SK-N-SH (cell line): ENCODE results near the gene STYK1. TPM values are rescaled to one million over a fixed set of nuclear protein-coding genes. Genes with fewer than 3 reads are reported as not detected.

ENCODE experiments used
- CTCF ChIA-PET: fragments of 300-600, 350-600 bp; formaldehyde crosslinking; extraction: SDS; loops from one replicate; lab custom pipeline; 2021; lab: Yijun Ruan, JAX
- POLR2A ChIA-PET: fragments of 350-600 bp; sonication (Branson Sonifier 250); formaldehyde crosslinking; extraction: SDS; loops from one replicate; lab custom pipeline; 2020; ENCODE audit warnings: antibody characterized with exemption, inconsistent platforms; lab: Yijun Ruan, JAX
- DNase-seq: peaks from one replicate; pipeline ENCODE4 v3.0.0; 2012
- H2AFZ ChIP-seq: fragments of 200-600 bp; sonication (generic); 2 replicates; pipeline ENCODE4 v1.8.1; 2016; ENCODE audit warnings: antibody characterized with exemption, mild to moderate bottlenecking, low read depth
- H3F3A ChIP-seq: fragments of 200-600 bp; sonication (generic); replicated peaks from 2 replicates; pipeline ENCODE3; 2016; ENCODE audit warnings: antibody characterized with exemption, mild to moderate bottlenecking; ENCODE audit not compliant: insufficient read depth
- H3K27ac ChIP-seq, 2 experiments: fragments of 200-500 bp in 1 of 2; fragments of 200-600 bp in 1 of 2; sonication (Bioruptor generic) in 1 of 2; sonication (generic), shearing (Covaris generic) in 1 of 2; 2 replicates each; pipeline versions ENCODE4 v1.5.1 to v1.6.1; 2014 to 2016; ENCODE audit warnings: low read depth in 2 of 2, inconsistent platforms in 1 of 2, low read length in 1 of 2, mild to moderate bottlenecking in 1 of 2, mixed read lengths in 1 of 2
- H3K27me3 ChIP-seq: fragments of 200-600 bp; sonication (generic), shearing (Covaris generic); 2 replicates; pipeline ENCODE4 v1.6.1; 2016; ENCODE audit warnings: mixed run types; ENCODE audit not compliant: insufficient read depth
- H3K36me3 ChIP-seq, 2 experiments: fragments of 200-500 bp in 1 of 2; fragments of 200-600 bp in 1 of 2; sonication (Bioruptor generic) in 1 of 2; sonication (generic) in 1 of 2; replicated peaks in 1 of 2; 2 replicates each; pipeline versions ENCODE3 to v1.5.1; 2014 to 2016; ENCODE audit warnings: low read length in 1 of 2, mild to moderate bottlenecking in 1 of 2; ENCODE audit not compliant: insufficient read depth in 2 of 2, control insufficient read depth in 1 of 2
- H3K4me1 ChIP-seq, 2 experiments: fragments of 200-500 bp in 1 of 2; fragments of 200-600 bp in 1 of 2; sonication (Bioruptor generic) in 1 of 2; sonication (generic), shearing (Covaris generic) in 1 of 2; 2 replicates each; pipeline versions ENCODE4 v1.5.1 to v1.6.1; 2014 to 2016; ENCODE audit warnings: low read depth in 1 of 2, low read length in 1 of 2, mixed run types in 1 of 2; ENCODE audit not compliant: insufficient read depth in 2 of 2, control insufficient read depth in 1 of 2
- H3K4me2 ChIP-seq: fragments of 200-600 bp; sonication (generic), shearing (Covaris generic); 2 replicates; pipeline ENCODE4 v1.6.1; 2017; ENCODE audit warnings: mixed run types
- H3K4me3 ChIP-seq, 2 experiments: fragments of 200-500 bp in 1 of 2; fragments of 200-600 bp in 1 of 2; sonication (Bioruptor generic) in 1 of 2; sonication (generic), shearing (Covaris generic) in 1 of 2; 2 replicates each; pipeline versions ENCODE4 v1.5.1 to v1.8.1; 2014 to 2016; ENCODE audit warnings: low read depth in 2 of 2, inconsistent platforms in 1 of 2, low read length in 1 of 2, mild to moderate bottlenecking in 1 of 2, mixed read lengths in 1 of 2, moderate library complexity in 1 of 2
- H3K79me2 ChIP-seq: fragments of 200-600 bp; sonication (generic); 2 replicates; pipeline ENCODE4 v1.8.1; 2017; ENCODE audit warnings: mild to moderate bottlenecking; ENCODE audit not compliant: insufficient read depth
- H3K9ac ChIP-seq: fragments of 200-600 bp; sonication (generic); 2 replicates; pipeline ENCODE4 v1.6.1; 2017; ENCODE audit warnings: mixed run types
- H3K9me2 ChIP-seq: fragments of 200-600 bp; sonication (generic); 2 replicates; pipeline ENCODE4 v1.6.1; 2017; ENCODE audit warnings: mixed run types
- H3K9me3 ChIP-seq: fragments of 200-600 bp; sonication (generic); 2 replicates; pipeline ENCODE4 v1.6.1; 2017; ENCODE audit warnings: mixed run types, mild to moderate bottlenecking, moderate library complexity
- H4K20me1 ChIP-seq: fragments of 200-600 bp; sonication (generic); 2 replicates; pipeline ENCODE4 v1.6.1; 2017; ENCODE audit warnings: mild to moderate bottlenecking, mixed run types; ENCODE audit not compliant: insufficient read depth
- GATA2 ChIP-seq: sonication (generic); formaldehyde crosslinking; IDR thresholded peaks from 2 replicates; pipeline ENCODE4 v1.5.0; 2020; ENCODE audit warnings: mild to moderate bottlenecking, missing genetic modification reagents
- JUND ChIP-seq: IDR thresholded peaks from 2 replicates; pipeline ENCODE4 v1.4.0; 2012
- RCOR1 ChIP-seq: fragments of 150-350 bp; IDR thresholded peaks from 2 replicates; pipeline ENCODE4 v1.6.1; 2017; ENCODE audit warnings: antibody characterized with exemption, low read length
- RXRA ChIP-seq: IDR thresholded peaks from 2 replicates; pipeline ENCODE4 v1.4.0; 2012; ENCODE audit warnings: low read depth, mild to moderate bottlenecking, borderline replicate concordance
- SIN3A ChIP-seq: IDR thresholded peaks from 2 replicates; pipeline ENCODE4 v1.6.1; 2012; ENCODE audit warnings: low read depth, mild to moderate bottlenecking, low read length, moderate library complexity, borderline replicate concordance
- TEAD4 ChIP-seq: IDR thresholded peaks from 2 replicates; pipeline ENCODE4 v1.4.0; 2012; ENCODE audit warnings: mild to moderate bottlenecking, borderline replicate concordance; ENCODE audit not compliant: insufficient read depth
- WGBS: methylation state at CpG from one replicate; pipeline ENCODE4 v1.1.6; 2017; ENCODE audit warnings: low lambda C conversion rate; 5-methylcytosine and 5-hydroxymethylcytosine counted together
- polyA plus RNA-seq, 3 experiments: library from polyadenylated mRNA; depleted of rRNA; stranded (reverse); fragments of >200 nt; gene quantifications; 2 replicates each; pipeline ENCODE4 v1.2.3, GENCODE V29; 2012
- TF ChIP-seq, protein P1 (sequence below): IDR thresholded peaks from 2 replicates; pipeline ENCODE4 v1.4.0; 2012; ENCODE audit warnings: low read depth, borderline replicate concordance
- TF ChIP-seq, protein P2 (sequence below): IDR thresholded peaks from 2 replicates; pipeline ENCODE4; 2012
- TF ChIP-seq, protein P3 (sequence below): fragments of 200-600 bp; sonication (generic); IDR thresholded peaks from 2 replicates; pipeline ENCODE4 v1.6.1; 2017; ENCODE audit warnings: antibody characterized with exemption, mild to moderate bottlenecking, moderate library complexity
- TF ChIP-seq, protein P4 (sequence below): fragments of 150-350 bp; IDR thresholded peaks from 2 replicates; pipeline ENCODE4 v1.6.1; 2017; ENCODE audit warnings: antibody characterized with exemption, low read length, low read depth, borderline replicate concordance
- TF ChIP-seq, protein P5 (sequence below): IDR thresholded peaks from 2 replicates; pipeline ENCODE4 v1.4.0; 2012; ENCODE audit warnings: low read depth, borderline replicate concordance

STYK1 gene
- polyA plus RNA-seq, 1 of the 3 experiments (the other 2 are of a cell fraction): not detected

DNA sequence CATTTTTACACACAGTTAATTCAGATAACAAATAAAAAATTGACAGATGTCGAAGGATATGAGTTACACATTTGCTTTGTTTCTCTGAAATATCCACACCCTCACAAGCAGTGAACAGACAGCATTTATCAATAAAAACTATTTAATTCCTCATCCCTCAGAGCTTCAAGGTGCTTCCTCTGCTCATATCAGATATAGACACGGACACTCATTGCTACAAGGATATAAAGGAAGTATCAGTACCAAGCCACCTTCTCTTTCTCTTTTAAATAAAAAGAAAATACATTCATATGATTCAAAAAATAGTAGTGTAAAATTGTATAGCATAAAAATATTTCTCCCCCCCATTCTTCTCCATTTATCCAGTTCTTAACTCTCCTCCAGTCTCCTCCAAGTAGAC is 38.5 kb downstream of the STYK1 start (continued):
- TF ChIP-seq, protein P1, sequence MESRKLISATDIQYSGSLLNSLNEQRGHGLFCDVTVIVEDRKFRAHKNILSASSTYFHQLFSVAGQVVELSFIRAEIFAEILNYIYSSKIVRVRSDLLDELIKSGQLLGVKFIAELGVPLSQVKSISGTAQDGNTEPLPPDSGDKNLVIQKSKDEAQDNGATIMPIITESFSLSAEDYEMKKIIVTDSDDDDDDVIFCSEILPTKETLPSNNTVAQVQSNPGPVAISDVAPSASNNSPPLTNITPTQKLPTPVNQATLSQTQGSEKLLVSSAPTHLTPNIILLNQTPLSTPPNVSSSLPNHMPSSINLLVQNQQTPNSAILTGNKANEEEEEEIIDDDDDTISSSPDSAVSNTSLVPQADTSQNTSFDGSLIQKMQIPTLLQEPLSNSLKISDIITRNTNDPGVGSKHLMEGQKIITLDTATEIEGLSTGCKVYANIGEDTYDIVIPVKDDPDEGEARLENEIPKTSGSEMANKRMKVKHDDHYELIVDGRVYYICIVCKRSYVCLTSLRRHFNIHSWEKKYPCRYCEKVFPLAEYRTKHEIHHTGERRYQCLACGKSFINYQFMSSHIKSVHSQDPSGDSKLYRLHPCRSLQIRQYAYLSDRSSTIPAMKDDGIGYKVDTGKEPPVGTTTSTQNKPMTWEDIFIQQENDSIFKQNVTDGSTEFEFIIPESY: no peak
- no peak for TF ChIP-seq SIN3A
- TF ChIP-seq RCOR1: no peak
- TF ChIP-seq GATA2 (CRISPR knock-in tag): no peak
- TF ChIP-seq, protein P2, sequence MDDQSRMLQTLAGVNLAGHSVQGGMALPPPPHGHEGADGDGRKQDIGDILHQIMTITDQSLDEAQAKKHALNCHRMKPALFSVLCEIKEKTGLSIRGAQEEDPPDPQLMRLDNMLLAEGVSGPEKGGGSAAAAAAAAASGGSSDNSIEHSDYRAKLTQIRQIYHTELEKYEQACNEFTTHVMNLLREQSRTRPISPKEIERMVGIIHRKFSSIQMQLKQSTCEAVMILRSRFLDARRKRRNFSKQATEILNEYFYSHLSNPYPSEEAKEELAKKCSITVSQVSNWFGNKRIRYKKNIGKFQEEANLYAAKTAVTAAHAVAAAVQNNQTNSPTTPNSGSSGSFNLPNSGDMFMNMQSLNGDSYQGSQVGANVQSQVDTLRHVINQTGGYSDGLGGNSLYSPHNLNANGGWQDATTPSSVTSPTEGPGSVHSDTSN: no peak
- TF ChIP-seq, protein P3, sequence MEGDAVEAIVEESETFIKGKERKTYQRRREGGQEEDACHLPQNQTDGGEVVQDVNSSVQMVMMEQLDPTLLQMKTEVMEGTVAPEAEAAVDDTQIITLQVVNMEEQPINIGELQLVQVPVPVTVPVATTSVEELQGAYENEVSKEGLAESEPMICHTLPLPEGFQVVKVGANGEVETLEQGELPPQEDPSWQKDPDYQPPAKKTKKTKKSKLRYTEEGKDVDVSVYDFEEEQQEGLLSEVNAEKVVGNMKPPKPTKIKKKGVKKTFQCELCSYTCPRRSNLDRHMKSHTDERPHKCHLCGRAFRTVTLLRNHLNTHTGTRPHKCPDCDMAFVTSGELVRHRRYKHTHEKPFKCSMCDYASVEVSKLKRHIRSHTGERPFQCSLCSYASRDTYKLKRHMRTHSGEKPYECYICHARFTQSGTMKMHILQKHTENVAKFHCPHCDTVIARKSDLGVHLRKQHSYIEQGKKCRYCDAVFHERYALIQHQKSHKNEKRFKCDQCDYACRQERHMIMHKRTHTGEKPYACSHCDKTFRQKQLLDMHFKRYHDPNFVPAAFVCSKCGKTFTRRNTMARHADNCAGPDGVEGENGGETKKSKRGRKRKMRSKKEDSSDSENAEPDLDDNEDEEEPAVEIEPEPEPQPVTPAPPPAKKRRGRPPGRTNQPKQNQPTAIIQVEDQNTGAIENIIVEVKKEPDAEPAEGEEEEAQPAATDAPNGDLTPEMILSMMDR: no peak

DNA sequence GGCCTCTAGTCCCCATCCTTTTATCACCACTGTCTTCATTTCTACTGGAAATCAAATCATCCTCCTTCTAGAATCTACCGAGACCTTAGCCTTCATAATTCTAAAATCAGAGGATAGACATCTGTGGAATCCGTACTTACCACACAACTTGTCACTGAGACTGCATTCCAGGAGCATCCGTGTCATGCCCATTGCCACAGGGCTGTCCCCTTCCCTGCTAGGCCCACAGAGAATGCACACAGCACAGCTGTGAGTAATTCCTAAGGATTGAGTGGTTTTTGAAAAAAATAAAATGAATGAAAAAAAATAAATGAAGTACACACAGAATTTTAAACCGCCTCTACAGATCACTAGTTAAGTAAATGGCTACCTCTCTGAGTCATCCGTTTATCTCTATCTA is 39.4 kb downstream of the STYK1 start:
- Histone ChIP-seq H3K4me3 (no peak overlapping the region), H2AFZ (peak overlapping the region; percentile 9; the same call in 1 of the 2 replicates), H3K79me2 (no peaks in the 10 kb centered on the region), H3K4me2 (no peak overlapping the region), H3K9me3 (no peaks in the 10 kb centered on the region), H3K9me2 (no peaks in the 10 kb centered on the region), H3K27ac (no peak overlapping the region), H3F3A (no peaks in the 10 kb centered on the region), H3K36me3 (no peaks in the 10 kb centered on the region), H3K4me1 (no peaks in the 10 kb centered on the region), H4K20me1 (no peaks in the 10 kb centered on the region), H3K9ac (no peak overlapping the region), H3K27me3 (no peaks in the 10 kb centered on the region; the same call in 1 of the 2 replicates)
- ChIA-PET CTCF (no interaction called here), POLR2A (no interaction called here)
- WGBS: 6% methylated on average over 5 of the region's 5 CpGs
- no peak for DNase-seq
- TF ChIP-seq JUND: no peak
- TF ChIP-seq RXRA: no peak
- TF ChIP-seq, protein P4, sequence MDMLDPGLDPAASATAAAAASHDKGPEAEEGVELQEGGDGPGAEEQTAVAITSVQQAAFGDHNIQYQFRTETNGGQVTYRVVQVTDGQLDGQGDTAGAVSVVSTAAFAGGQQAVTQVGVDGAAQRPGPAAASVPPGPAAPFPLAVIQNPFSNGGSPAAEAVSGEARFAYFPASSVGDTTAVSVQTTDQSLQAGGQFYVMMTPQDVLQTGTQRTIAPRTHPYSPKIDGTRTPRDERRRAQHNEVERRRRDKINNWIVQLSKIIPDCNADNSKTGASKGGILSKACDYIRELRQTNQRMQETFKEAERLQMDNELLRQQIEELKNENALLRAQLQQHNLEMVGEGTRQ: no peak
- TF ChIP-seq, protein P5, sequence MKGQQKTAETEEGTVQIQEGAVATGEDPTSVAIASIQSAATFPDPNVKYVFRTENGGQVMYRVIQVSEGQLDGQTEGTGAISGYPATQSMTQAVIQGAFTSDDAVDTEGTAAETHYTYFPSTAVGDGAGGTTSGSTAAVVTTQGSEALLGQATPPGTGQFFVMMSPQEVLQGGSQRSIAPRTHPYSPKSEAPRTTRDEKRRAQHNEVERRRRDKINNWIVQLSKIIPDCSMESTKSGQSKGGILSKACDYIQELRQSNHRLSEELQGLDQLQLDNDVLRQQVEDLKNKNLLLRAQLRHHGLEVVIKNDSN: no peak
- no peak for TF ChIP-seq TEAD4
